ENCODE data around the gene DOCK10.

- TF ChIP-seq, protein P1, sequence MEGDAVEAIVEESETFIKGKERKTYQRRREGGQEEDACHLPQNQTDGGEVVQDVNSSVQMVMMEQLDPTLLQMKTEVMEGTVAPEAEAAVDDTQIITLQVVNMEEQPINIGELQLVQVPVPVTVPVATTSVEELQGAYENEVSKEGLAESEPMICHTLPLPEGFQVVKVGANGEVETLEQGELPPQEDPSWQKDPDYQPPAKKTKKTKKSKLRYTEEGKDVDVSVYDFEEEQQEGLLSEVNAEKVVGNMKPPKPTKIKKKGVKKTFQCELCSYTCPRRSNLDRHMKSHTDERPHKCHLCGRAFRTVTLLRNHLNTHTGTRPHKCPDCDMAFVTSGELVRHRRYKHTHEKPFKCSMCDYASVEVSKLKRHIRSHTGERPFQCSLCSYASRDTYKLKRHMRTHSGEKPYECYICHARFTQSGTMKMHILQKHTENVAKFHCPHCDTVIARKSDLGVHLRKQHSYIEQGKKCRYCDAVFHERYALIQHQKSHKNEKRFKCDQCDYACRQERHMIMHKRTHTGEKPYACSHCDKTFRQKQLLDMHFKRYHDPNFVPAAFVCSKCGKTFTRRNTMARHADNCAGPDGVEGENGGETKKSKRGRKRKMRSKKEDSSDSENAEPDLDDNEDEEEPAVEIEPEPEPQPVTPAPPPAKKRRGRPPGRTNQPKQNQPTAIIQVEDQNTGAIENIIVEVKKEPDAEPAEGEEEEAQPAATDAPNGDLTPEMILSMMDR (IDR thresholded peaks at IDR 0.05) = no peak
- TF ChIP-seq POLR2AphosphoS5 (IDR thresholded peaks at IDR 0.05) = no peak
Observed at GRCh38 chr2:224997802-224998201, 44.5 kb downstream of the DOCK10 start.

Data from stomach (tissue), 4 donors.